HEK293 (cell line): Measurements from ENCODE around the gene VPS54.

ENCODE experiments used
- CTCF ChIA-PET: fragments of 350-600 bp; formaldehyde crosslinking; extraction: SDS; loops from one replicate; lab custom pipeline; 2021; ENCODE audit warnings: antibody characterized with exemption; lab: Yijun Ruan, JAX
- POLR2A ChIA-PET: fragments of 300-600 bp; formaldehyde crosslinking; extraction: SDS; loops from one replicate; lab custom pipeline; 2020; ENCODE audit warnings: antibody characterized with exemption, inconsistent platforms; lab: Yijun Ruan, JAX
- H3K27ac ChIP-seq: fragments of 200-500 bp; sonication (Bioruptor generic); 2 replicates; pipeline ENCODE4 v1.5.1; 2014; ENCODE audit warnings: low read depth, low read length, control low read depth, inconsistent platforms; ENCODE audit errors: extremely low read depth
- H3K36me3 ChIP-seq, 2 experiments: fragments of 200-500 bp in 1 of 2; sonication (Bioruptor generic) in 1 of 2; 1 replicate in 1 of 2; 2 replicates in 1 of 2; pipeline ENCODE4 v1.5.1; 2014 to 2017; ENCODE audit warnings: inconsistent platforms in 2 of 2, low read length in 2 of 2; ENCODE audit not compliant: control insufficient read depth in 2 of 2, insufficient read depth in 1 of 2
- H3K4me1 ChIP-seq: fragments of 200-500 bp; sonication (Bioruptor generic); 2 replicates; pipeline ENCODE4 v1.5.1; 2014; ENCODE audit warnings: mild to moderate bottlenecking, low read length, inconsistent platforms; ENCODE audit not compliant: control insufficient read depth, insufficient read depth
- H3K4me3 ChIP-seq: 2 replicates; pipeline ENCODE4 v1.5.1; 2011; ENCODE audit warnings: low read depth, mild to moderate bottlenecking, control low read depth, low read length, moderate library complexity
- H3K9me3 ChIP-seq: fragments of 200-500 bp; sonication (Bioruptor generic); 2 replicates; pipeline ENCODE4 v1.5.1; 2014; ENCODE audit warnings: low read depth, low read length, inconsistent platforms; ENCODE audit not compliant: control insufficient read depth, insufficient read depth
- AEBP2 ChIP-seq: fragments of 450-650 bp; formaldehyde crosslinking; IDR thresholded peaks from 2 replicates; pipeline ENCODE4 v1.5.1; 2016; ENCODE audit warnings: missing biosample characterization, missing genetic modification characterization, borderline replicate concordance
- GLI2 ChIP-seq: fragments of 450-650 bp; formaldehyde crosslinking; IDR thresholded peaks from 2 replicates; pipeline ENCODE4; 2017; ENCODE audit warnings: missing biosample characterization, missing genetic modification characterization, low read depth, borderline replicate concordance
- HOXA7 ChIP-seq: sonication (generic); formaldehyde crosslinking; IDR thresholded peaks from 2 replicates; pipeline ENCODE4 v1.8.1; 2022; ENCODE audit warnings: missing genetic modification reagents, borderline replicate concordance
- KLF1 ChIP-seq: fragments of 450-650 bp; formaldehyde crosslinking; IDR thresholded peaks from 2 replicates; pipeline ENCODE4 v1.5.1; 2016; ENCODE audit warnings: missing biosample characterization, missing genetic modification characterization
- KLF16 ChIP-seq: fragments of 450-650 bp; formaldehyde crosslinking; IDR thresholded peaks from 2 replicates; pipeline ENCODE4 v1.5.1; 2017; ENCODE audit warnings: missing biosample characterization, missing genetic modification characterization
- KLF8 ChIP-seq: fragments of 450-650 bp; formaldehyde crosslinking; IDR thresholded peaks from 2 replicates; pipeline ENCODE4 v1.5.1; 2016; ENCODE audit warnings: missing biosample characterization, missing genetic modification characterization
- MYNN ChIP-seq: fragments of 450-650 bp; formaldehyde crosslinking; IDR thresholded peaks from 2 replicates; pipeline ENCODE4 v1.5.1; 2016; ENCODE audit warnings: missing biosample characterization, missing genetic modification characterization, borderline replicate concordance
- ZBTB44 ChIP-seq: fragments of 450-650 bp; IDR thresholded peaks from 2 replicates; pipeline ENCODE4 v1.5.1; 2018; ENCODE audit warnings: missing biosample characterization, mild to moderate bottlenecking, missing genetic modification characterization
- ZFHX2 ChIP-seq: fragments of 450-650 bp; formaldehyde crosslinking; conservative IDR thresholded peaks from 2 replicates; pipeline ENCODE4 v1.5.1; 2016; ENCODE audit warnings: missing biosample characterization, missing genetic modification characterization
- ZFP41 ChIP-seq: fragments of 450-650 bp; formaldehyde crosslinking; IDR thresholded peaks from 2 replicates; pipeline ENCODE4 v1.5.1; 2016; ENCODE audit warnings: missing biosample characterization, missing genetic modification characterization, borderline replicate concordance
- ZNF112 ChIP-seq: fragments of 450-650 bp; formaldehyde crosslinking; IDR thresholded peaks from 2 replicates; pipeline ENCODE4 v1.5.0; 2017; ENCODE audit warnings: missing biosample characterization, missing genetic modification characterization
- ZNF138 ChIP-seq: fragments of 450-650 bp; formaldehyde crosslinking; IDR thresholded peaks from 2 replicates; pipeline ENCODE4 v1.5.1; 2016; ENCODE audit warnings: missing biosample characterization, missing genetic modification characterization, borderline replicate concordance
- ZNF169 ChIP-seq: fragments of 450-650 bp; formaldehyde crosslinking; IDR thresholded peaks from 2 replicates; pipeline ENCODE4 v1.5.1; 2016; ENCODE audit warnings: missing biosample characterization, missing genetic modification characterization
- ZNF274 ChIP-seq, 2 experiments: fragments of 200-500 bp in 1 of 2; fragments of 450-650 bp in 1 of 2; sonication (Bioruptor generic) in 1 of 2; formaldehyde crosslinking in 1 of 2; IDR thresholded peaks; 2 replicates each; pipeline versions ENCODE4 v1.5.1 to v1.6.1; 2014 to 2016; ENCODE audit warnings: borderline replicate concordance in 1 of 2, inconsistent platforms in 1 of 2, low read length in 1 of 2, missing biosample characterization in 1 of 2, missing genetic modification characterization in 1 of 2
- ZNF404 ChIP-seq: fragments of 450-650 bp; formaldehyde crosslinking; IDR thresholded peaks from 2 replicates; pipeline ENCODE4 v1.5.1; 2017; ENCODE audit warnings: missing biosample characterization, missing genetic modification characterization
- ZNF513 ChIP-seq: fragments of 450-650 bp; IDR thresholded peaks from 2 replicates; pipeline ENCODE4 v1.5.1; 2018; ENCODE audit warnings: missing biosample characterization, missing genetic modification characterization
- ZNF530 ChIP-seq: fragments of 450-650 bp; formaldehyde crosslinking; IDR thresholded peaks from 2 replicates; pipeline ENCODE4 v1.5.1; 2016; ENCODE audit warnings: low read depth, missing biosample characterization, missing genetic modification characterization
- ZNF544 ChIP-seq: fragments of 450-650 bp; formaldehyde crosslinking; IDR thresholded peaks from 2 replicates; pipeline ENCODE4 v1.5.0; 2017; ENCODE audit warnings: missing biosample characterization, missing genetic modification characterization
- ZNF610 ChIP-seq: fragments of 450-650 bp; formaldehyde crosslinking; IDR thresholded peaks from 2 replicates; pipeline ENCODE4 v1.5.1; 2016; ENCODE audit warnings: missing biosample characterization, missing genetic modification characterization, borderline replicate concordance
- ZNF747 ChIP-seq: fragments of 450-650 bp; formaldehyde crosslinking; IDR thresholded peaks from 2 replicates; pipeline ENCODE4 v1.5.1; 2016; ENCODE audit warnings: missing biosample characterization, missing genetic modification characterization

VPS54 gene

GRCh38 chr2:64005707-64006356 is 13.4 kb downstream of the VPS54 start:
- TF ChIP-seq ZFP41 (no peak), ZNF530 (no peak), GLI2 (tag by site-specific recombination) (no peak), ZNF513 (tag by site-specific recombination) (no peak), ZBTB44 (no peak), ZNF138 (tag by site-specific recombination) (no peak), AEBP2 (tag by site-specific recombination) (no peak), ZNF610 (tag by site-specific recombination) (no peak), KLF16 (tag by site-specific recombination) (no peak), ZNF112 (tag by site-specific recombination) (no peak), ZFHX2 (tag by site-specific recombination) (no peak), KLF8 (tag by site-specific recombination) (no peak), ZNF274 (IDR thresholded peaks at IDR 0.05; ENCODE audit: low read length) (no peak), ZNF274 (tag by site-specific recombination; IDR thresholded peaks at IDR 0.05; ENCODE audit: borderline replicate concordance) (no peak), ZNF404 (tag by site-specific recombination) (no peak), ZNF169 (no peak), KLF1 (tag by site-specific recombination) (no peak), MYNN (tag by site-specific recombination) (no peak), HOXA7 (CRISPR knock-in tag) (no peak), ZNF544 (tag by site-specific recombination) (no peak)
- ChIA-PET CTCF (interaction anchor here (0.6 kb wide), 1 partner anchor 515 kb away, joined by 3 read pairs; no protein-coding TSS in a partner anchor), POLR2A (no interaction called here)
- no peak overlapping the region for H3K27ac ChIP-seq
- no peaks in the 10 kb centered on the region for H3K4me1 ChIP-seq
- no peak overlapping the region for H3K4me3 ChIP-seq
- no peaks in the 10 kb centered on the region for H3K36me3 ChIP-seq
- H3K9me3 ChIP-seq, result no peaks in the 10 kb centered on the region

GRCh38 chr2:64003239-64003638 is 16.0 kb downstream of the VPS54 start:
- no peak for TF ChIP-seq ZNF747
- no peaks in the 10 kb centered on the region; a peak in 1 of 3 replicates for H3K36me3 ChIP-seq
- CTCF ChIA-PET, result interaction anchor here (0.5 to 1.3 kb wide), 2 partner anchors 304 to 349 kb away, joined by 3 to 6 read pairs; no protein-coding TSS in a partner anchor
- H3K27ac ChIP-seq, result no peak overlapping the region
- H3K9me3 ChIP-seq, result no peaks in the 10 kb centered on the region
- no peaks in the 10 kb centered on the region for H3K4me1 ChIP-seq
- no peak overlapping the region for H3K4me3 ChIP-seq
- POLR2A ChIA-PET, result no interaction called here
